ENCODE results near the gene SDHB.
"Not testable (repeated sequence)": the region's sequence is repeated elsewhere in the genome, so short reads cannot be mapped to it uniquely, and the experiment has no call there.

SDHB gene

DNA sequence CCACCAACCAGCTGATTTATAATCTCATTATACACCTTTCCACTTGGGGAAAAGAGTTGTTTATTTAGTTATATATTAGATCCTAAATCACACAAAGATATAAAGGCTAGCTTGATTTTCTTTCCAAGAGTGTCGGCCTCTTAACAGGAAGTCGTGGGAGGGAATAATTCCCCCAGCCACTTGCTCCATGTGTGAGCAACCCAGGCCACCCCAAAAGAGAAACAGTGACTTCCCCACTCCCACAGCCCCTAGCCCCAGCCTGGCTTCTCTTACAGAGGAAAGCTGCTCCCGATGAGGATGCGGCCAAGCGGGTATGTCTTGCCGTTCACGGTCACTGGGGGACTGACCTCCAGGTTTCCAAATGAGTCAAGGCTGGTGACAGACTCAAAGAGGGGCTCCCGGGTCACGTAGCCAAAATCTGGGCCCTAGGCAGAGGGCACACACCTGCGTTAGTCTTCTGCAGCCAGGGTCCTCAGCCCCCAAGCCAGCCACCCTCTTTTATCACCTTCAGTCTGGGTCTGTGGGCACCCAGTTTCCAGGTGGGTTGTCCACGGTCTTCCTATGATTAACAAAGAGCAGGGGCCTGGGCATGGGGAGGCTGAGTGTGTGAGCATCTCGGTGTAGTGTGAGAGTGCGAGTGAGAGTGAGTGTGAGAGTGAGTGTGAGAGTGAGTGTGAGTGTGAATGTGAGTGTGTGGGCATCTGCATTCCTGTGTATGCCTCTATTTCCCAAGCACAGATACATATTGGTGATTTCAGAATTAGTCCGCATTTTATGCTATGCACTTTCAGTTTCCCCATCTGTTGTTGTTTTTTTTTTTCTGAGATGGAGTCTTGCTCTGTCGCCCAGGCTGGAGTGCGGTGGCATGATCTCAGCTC is 25.4 kb upstream of the SDHB start:
- DNase-seq (ENCODE audit: low read depth, low spot score), result no peak
- no peak overlapping the region for H3K4me3 ChIP-seq (ENCODE audit: low read length)

DNA sequence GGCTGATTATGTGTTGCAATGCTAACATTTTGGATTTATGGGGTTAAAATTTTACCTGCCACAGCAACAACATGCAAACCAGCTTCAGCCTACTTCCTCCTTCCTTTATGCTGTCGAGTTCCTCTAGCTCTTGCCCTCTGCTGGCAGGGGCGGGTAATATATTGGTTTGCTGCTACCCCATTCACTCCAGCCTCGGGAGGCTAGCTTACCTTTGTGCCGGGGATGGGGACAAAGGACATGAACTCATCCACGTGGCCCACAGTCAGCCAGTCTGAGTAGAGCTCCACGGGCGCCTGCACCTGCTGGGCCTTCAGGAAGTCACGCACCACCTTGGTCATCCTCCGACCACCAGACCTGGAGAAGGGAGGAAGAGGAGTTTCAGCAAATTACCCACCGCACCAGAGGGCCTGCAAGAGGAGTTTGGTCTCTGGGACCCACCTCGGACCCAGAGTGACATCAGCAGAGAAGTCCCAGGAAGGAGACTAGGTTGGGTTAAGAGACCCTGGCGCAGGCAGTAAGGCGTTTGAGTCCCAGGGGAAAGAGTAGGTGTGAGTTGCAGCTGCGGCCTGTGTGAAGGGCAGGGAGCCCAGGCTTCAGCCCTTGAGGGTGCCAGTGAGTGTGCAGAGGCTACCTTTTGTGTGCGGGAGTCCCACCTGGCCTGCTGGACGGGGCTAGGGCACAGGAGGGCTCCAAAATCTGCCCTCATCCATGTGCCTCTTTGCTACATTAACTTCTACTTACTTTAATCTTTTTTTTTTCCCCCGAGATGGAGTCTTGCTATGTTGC is 21.8 kb upstream of the SDHB start:
- DNase-seq (ENCODE audit: low read depth, low spot score), result peak; percentile 74

DNA sequence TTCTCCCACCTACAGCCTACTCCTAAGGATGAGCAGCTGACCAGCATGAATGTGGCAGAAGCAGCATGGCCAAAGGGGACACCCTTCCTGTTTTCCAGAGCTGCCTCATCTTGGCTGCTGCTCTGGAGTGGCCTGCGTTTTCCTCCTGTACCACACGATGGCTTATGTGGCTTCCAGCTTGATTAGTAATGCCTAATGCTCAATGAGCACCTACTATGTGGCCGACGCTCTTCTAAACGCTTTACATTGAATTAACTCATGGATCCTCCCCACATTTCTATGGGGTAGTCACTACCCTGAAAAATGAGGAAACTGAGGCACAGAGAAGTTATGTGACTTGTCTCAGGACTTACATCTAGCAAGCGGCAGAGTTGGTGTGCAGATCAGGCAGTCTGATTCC is 18.0 kb upstream of the SDHB start:
- H3K4me3 ChIP-seq (ENCODE audit: low read length), result no peak overlapping the region
- DNase-seq (ENCODE audit: low read depth, low spot score), result no peak

More for the DNA sequence above, 21.8 kb upstream of the SDHB start:
- no peak overlapping the region for H3K4me3 ChIP-seq (ENCODE audit: low read length)

DNA sequence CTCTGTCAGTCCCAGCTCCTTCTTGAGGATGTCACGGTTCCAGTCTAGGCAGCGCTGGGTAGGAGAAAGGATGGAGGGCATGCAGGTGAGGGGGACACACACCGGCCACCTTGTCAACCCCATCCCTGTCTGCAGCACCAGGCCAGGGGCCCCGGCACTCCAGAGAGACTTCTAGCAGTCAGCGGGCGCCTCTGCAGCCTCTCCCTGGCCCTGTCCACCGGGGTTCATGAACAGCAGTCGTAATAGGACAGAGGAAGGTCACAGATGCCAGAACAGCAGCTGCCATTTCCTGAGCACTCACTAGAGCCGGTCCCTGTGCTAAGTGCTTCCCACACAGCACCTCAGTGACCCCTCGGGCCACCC is 16.3 kb upstream of the SDHB start:
- no peak for DNase-seq (ENCODE audit: low read depth, low spot score)
- no peak overlapping the region for H3K4me3 ChIP-seq (ENCODE audit: low read length)

DNA sequence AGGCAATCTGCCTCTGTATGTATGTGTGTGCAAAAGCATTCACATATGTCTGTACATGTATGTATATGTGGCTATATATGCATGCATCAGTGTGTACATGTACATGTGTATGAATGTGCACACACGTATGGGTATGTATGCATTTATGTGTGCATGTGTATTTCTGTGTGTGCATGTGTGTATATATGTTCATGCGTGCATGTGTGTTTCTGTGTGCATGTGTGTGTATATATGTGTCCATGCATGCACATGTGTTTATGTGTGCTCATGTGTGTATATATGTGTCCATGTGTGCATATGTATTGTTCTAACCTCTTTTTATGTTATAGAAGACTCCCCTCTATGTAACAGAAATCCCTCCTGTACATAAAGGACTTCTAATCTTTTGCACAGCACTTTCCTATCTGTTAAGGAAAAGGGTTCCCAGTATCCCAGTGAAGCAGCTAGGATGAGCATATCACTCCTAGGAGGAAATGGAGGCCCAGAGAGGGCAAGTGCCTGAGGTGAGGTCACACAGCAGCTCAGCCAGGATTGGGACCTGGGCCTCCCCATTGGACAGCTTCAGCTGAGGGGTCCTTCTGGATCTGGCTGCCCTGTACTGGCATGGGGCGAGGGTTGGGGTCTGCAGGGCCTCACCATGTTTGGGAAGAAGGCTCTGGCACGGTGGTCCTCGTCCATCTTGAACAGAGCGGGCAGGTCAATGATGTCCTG is 15.8 kb upstream of the SDHB start:
- DNase-seq (ENCODE audit: low read depth, low spot score), result no peak
- no peak overlapping the region for H3K4me3 ChIP-seq (ENCODE audit: low read length)

DNA sequence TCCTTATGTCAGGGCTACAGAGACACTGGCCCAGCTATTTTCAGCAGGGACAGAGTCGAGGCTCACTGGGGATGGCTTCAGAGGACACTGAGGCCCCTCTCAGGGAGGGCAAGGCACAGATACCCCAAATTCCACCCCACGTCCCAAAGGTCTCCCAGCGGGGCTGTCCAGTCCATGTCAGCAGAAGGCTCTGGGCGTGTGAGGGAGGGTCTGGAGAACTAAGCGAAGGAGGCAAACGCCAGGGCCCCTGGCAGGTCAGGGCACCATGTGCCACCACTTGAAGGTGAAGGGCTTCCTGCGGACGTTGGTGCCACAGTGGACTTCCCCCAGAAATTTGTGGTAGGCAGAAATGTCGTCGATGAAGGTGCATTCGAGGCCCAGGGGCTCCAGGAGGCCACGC is 15.0 kb upstream of the SDHB start:
- H3K4me3 ChIP-seq (ENCODE audit: low read length), result no peak overlapping the region
- no peak for DNase-seq (ENCODE audit: low read depth, low spot score)

DNA sequence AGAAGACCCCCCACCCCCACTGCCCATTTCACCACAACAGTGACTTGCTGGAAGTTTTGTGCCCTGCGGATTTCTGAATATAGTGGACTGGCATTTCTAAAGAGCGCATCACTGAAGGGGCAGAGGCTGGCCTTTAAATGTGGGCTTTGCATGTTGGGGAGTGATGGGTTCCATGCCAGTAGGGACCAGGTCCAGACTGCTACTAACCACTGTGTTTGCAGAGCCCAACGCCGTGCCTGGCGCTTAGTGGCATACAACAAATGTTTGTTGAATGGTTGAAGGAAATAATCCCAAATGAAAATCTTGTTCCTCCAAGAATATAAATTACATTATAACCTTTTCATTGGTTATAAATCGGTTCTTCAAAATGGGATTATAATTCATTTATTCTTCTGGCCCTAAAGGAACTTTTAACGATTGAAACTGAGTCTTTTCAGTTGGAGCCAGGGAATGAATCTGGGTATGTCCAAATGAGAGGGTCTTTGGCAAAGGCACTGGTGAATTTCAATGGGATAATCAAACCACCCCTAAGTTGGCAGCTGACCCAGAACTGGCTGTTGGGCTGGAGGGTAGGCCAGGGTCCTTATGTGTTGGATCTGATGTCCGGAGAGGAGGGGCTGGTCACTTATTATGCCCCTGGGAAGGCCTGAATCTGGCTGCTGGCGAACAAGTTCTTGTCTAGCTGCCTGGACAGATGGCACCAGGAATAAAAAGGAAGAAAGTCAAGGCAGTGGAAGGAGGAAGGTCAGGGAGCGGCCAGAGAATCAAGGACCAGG is 13.8 kb upstream of the SDHB start:
- no peak overlapping the region for H3K4me3 ChIP-seq (ENCODE audit: low read length)
- no peak for DNase-seq (ENCODE audit: low read depth, low spot score)

DNA sequence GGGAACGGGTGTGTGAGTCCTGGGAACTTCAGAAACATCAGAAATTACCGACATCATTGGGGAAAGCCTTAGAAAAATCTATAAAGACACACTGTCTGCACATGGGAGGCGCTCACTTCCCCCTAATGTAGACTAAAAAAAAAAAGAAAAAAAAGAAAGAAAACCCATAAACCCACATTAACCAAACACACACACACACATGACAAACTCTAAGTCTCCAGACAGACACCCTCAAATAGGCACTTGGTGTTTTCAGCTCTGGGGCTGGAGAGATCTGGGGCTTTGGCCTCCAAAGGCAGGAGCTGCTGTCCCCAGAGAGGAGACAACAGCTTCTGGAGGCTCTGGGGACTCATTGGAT is 13.2 kb upstream of the SDHB start:
- peak; percentile 39 for DNase-seq (ENCODE audit: low read depth, low spot score)
- H3K4me3 ChIP-seq (ENCODE audit: low read length), result no peak overlapping the region

DNA sequence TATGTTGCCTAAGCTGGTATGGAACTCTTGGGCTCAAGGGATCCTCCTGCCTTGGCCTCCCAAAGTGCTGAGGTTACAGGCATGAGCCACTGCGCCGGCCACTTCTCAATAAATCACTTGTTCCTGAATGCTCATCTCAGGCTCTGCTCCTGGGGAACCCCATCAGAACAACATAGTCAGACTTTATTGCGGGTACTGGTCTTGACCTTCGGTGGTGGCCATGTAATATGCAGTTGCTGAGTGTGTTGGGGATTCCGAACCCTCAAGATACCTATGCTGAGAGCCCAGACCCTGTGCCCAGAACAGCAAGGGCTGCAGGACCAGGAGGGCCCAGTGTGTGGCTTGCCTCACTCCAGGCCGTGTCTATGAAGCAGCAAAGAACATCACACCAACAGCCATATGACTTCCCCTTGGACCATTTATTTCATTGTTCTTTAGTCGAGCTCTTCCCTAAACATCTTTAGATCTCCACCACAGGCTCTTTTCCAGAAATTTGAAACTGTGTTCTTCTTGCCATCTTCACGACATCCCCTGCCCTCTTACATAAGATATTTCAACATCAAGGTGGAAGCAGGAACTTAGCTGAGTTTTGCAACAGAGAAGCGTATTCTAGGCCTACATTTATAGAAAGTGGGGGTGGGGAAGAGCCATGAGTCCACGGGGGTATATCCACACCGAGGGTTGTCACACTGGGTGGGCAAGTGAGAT is 12.7 kb upstream of the SDHB start:
- DNase-seq (ENCODE audit: low read depth, low spot score), result no peak
- no peak overlapping the region for H3K4me3 ChIP-seq (ENCODE audit: low read length)

DNA sequence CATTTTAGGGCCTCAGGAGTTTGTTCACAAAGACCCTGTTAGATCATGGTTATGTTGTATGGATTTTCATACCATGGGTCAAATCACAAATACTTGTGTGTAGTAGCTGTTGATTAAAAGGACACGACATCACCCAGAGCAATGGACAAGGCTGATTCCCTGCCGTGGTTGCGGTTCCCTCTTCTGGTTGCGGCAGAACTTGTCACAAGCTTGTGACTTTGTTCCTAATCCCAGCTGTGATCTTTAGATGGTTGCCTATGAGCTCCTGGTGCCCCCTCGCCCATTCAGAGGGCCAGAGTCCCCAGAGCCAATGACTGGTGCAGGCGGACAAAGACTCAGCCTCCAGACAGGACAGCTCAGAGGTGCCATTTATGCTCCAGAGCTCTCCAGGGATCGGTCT is 11.8 kb upstream of the SDHB start:
- no peak overlapping the region for H3K4me3 ChIP-seq (ENCODE audit: low read length)
- no peak for DNase-seq (ENCODE audit: low read depth, low spot score)

DNA sequence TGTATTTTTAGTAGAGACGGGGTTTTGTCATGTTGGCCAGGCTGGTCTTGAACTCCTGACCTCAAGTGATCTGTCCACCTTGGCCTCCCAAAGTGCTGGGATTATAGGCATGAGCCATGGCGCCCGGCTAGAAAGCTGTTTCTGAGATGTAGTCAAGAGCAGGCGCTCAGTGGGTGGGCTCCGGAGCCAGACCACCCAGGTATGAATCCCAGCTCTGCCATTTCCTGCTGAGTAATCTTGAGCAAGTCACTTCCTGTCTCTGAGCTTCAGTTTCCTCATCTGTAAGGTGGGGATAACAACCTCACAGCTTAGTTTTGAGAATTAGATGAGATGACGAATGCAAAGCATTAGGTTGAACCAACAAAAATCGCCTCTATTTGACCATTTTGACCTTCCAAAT is 8.9 kb upstream of the SDHB start:
- DNase-seq (ENCODE audit: low read depth, low spot score), result peak; percentile 35

DNA sequence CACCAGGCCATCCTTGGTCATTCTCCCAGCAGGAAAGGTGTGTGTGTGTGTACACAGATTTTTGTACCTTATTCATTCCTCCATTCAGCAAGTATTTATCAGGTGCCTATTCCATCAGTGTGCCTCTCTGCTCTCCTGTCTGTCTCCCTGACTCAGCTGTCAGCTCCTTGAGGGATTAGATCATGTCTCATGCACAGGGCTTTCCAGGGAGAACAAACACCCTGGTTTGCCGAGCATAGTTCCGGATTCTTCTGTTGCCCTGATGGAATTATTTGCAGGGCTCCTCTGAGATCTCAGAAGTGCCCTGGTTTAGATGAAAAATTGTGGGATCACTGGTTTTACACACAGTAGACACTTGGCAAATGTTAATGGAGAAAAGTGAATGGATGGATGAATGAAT is 8.1 kb upstream of the SDHB start:
- H3K4me3 ChIP-seq (ENCODE audit: low read length), result no peak overlapping the region
- DNase-seq (ENCODE audit: low read depth, low spot score), result no peak

More for the DNA sequence above, 8.9 kb upstream of the SDHB start:
- H3K4me3 ChIP-seq (ENCODE audit: low read length), result not testable (repeated sequence)

DNA sequence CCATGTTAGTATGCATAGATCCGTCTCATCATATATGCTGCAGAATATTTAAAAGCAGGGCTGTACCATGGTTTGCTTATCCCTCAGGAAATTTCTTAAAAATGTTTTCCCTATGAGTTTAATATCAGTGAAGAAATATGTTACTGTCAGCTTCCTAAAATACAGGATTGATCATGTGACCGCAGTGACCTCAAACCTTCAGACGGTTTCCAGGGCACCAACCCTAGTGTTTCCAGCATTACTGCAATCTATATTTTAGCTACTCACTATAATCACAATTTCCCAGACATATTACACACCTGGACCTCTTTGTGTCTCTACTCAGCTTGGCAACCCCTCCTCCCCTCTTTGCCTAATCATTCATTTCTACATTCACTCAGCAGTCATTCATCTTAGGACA is 7.7 kb upstream of the SDHB start:
- no peak overlapping the region for H3K4me3 ChIP-seq (ENCODE audit: low read length)
- no peak for DNase-seq (ENCODE audit: low read depth, low spot score)

DNA sequence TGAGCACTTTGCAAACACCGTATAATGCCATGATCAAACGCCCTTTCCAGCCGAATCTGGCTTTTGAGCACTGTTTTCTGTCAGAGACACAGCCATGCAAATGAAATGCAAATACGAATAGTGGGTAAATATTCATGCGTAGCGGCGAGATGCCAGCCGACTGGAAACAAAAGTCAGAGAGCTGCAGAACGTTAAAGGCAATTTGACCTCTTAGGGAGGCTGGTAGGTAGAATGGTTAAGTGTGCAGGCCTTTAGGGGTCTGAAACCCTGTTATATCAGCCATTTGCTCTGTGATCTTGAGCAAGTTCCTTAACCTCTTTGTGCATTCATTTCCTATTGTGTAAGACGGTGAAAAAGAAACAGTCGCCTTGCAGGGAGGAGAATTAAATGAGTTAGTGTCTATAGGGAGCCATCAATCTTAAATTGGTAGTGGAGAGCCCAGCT is 6.5 kb upstream of the SDHB start:
- no peak for DNase-seq (ENCODE audit: low read depth, low spot score)
- no peak overlapping the region for H3K4me3 ChIP-seq (ENCODE audit: low read length)

DNA sequence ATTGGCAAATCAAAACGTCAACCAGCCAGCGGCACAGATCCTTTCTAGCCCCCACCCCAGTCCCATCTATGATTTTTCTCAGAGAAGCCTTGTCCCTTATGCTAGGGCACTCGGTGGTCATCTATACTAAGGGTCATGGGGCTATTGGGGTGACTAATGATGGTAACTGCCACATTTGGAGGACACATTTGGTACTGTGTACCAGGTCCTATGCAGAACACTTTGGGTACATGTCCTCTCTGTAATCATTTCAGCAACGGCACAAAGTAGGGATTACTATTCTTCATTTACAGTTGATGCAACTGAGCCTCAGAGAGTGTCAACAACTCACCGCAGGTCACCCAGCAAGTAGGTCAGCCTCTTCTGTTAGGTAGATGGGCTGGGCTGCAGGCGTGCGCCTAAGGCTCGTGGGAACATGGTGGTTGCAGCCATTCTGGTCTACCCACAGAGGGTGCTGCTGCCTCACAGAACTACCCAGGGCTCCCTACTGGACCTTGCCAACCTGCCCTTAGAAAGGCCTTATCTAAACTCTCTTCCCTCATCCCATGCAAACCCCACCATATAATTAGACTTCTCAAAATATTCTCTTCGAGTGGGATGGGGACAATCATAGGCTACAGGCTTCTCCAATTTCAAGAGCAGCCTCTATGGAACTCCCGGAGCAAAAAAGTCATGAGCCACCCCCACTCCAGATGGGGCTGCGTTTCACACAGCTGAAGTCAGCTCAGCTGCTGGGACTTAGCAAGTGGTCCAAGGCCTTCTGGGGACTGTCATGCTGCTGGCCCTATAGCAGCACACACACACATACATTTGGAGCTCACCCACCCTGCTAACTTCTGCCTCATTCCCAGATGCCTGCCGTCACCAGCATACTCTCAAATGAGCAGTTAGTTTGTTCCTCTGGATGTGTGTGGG is 5.8 kb upstream of the SDHB start:
- peak; percentile 29 for DNase-seq (ENCODE audit: low read depth, low spot score)

DNA sequence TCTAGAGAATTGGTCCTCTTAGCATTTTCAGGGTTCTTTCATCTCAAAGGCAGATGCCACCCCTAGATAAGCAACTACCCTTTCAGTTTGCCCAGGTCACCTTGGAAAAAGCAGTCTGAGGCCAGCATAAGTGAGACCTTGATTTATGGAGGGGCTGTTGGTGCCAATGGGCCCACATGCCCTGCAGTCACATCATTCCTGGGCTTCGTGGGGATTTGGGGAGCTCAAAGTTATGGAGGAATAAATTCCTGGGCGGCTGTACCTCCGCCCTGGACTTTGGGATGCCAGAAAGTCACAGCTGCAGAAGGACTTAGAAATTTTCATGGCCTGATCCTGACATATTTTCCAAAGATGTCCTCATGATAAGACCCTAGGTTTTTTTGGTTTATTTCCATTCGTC is 2.7 kb upstream of the SDHB start:
- no peak overlapping the region for H3K4me3 ChIP-seq (ENCODE audit: low read length)
- DNase-seq (ENCODE audit: low read depth, low spot score), result no peak

More for the DNA sequence above, 5.8 kb upstream of the SDHB start:
- H3K4me3 ChIP-seq (ENCODE audit: low read length), result no peak overlapping the region

DNA sequence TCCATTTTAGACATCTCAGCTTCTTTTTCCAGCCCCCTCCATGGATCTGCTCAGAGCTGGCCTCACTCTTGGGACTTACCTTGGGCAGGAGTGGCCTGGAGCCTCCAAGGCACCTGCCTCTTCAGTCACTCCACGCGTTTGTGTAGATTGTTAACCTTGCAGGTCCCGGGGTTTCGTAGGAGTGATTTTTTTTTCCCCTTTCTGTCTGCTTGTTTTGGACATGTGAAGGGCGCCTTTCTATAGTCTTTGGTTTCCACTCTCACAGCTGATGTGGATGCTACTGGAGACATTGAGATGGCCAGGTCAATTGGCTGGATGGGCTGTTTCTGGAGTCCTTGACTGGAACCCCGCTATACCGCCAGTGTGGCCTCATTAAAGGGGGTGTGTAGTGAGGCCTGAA is 2.0 kb upstream of the SDHB start:
- H3K4me3 ChIP-seq (ENCODE audit: low read length), result no peak overlapping the region
- DNase-seq (ENCODE audit: low read depth, low spot score), result no peak

All from Jurkat, Clone E6-1 (cell line).